Ovary (tissue), 3 donors: ENCODE measurements around the gene COBL.

ENCODE experiments used
- CTCF ChIP-seq, 3 donors: fragments of 450-650 bp in 2 of 3; fragments of 200-600 bp in 1 of 3; IDR thresholded peaks; one replicate each; pipeline versions ENCODE4 v1.5.1 to v1.8.0; 2016 to 2022; ENCODE audit warnings: antibody characterized with exemption in 3 of 3, mild to moderate bottlenecking in 1 of 3
- EP300 ChIP-seq: sonication (generic); formaldehyde crosslinking; IDR thresholded peaks from one replicate; pipeline ENCODE4 v1.6.1; 2017; ENCODE audit warnings: antibody characterized with exemption
- POLR2A ChIP-seq: fragments of 450-650 bp; IDR thresholded peaks from one replicate; pipeline ENCODE4 v1.6.1; 2017; ENCODE audit warnings: antibody characterized with exemption, mild to moderate bottlenecking, moderate library complexity
- donor health status: DM: no; HTN: no; CAD: no.

GRCh38 chr7:51229620-51230323 is 86.8 kb downstream of the COBL start:
- TF ChIP-seq CTCF (IDR thresholded peaks at IDR 0.05) (no peak), POLR2A (no peak), EP300 (no peak)
